PC-3 (cell line): Measurements from ENCODE around the gene BRME1. TPM values are rescaled to one million over a fixed set of nuclear protein-coding genes. Genes with fewer than 3 reads are reported as not detected.
A peak's percentile ranks its signal among the peaks of the same experiment; 100 is the strongest.

Source experiments
- ATAC-seq: fragments of 200-7000 bp; cut with Tn5 transposase; 2 replicates; pipeline ENCODE4 v1.9.1; 2020; ENCODE audit warnings: mild to moderate bottlenecking, moderate library complexity
- BruUV-seq: library from RNA; stranded (reverse); fragments of 400-500 nt; replicated peaks from 2 replicates; lab custom pipeline; 2021; lab: Mats Ljungman, UMichigan
- CTCF ChIA-PET: fragments of 300-600 bp; sonication (Branson Sonifier 250); formaldehyde crosslinking; loops from one replicate; lab custom pipeline; 2022; ENCODE audit warnings: antibody characterized with exemption; lab: Charles Lee
- POLR2A ChIA-PET: fragments of 300-600 bp; sonication (Branson Sonifier 250); formaldehyde crosslinking; loops from one replicate; lab custom pipeline; 2022; ENCODE audit warnings: antibody characterized with exemption; ENCODE audit not compliant: unreplicated experiment; lab: Charles Lee
- DNase-seq: peaks from one replicate; pipeline ENCODE4 v3.0.0-alpha.2; 2015
- H2AFZ ChIP-seq: fragments of 300-600 bp; sonication (generic); 2 replicates; pipeline ENCODE4 v1.6.0; 2016; ENCODE audit warnings: antibody characterized with exemption, low read length
- H3F3A ChIP-seq: fragments of 300-600 bp; sonication (generic); one replicate; pipeline ENCODE4 v1.6.0; 2017; ENCODE audit warnings: antibody characterized with exemption, low read length, control low read depth, mild to moderate bottlenecking; ENCODE audit not compliant: unreplicated experiment
- H3K27ac ChIP-seq: fragments of 300-600 bp; sonication (generic); 2 replicates; pipeline ENCODE4 v1.5.1; 2016; ENCODE audit warnings: mild to moderate bottlenecking, low read length
- H3K27me3 ChIP-seq: fragments of 300-600 bp; sonication (generic); 2 replicates; pipeline ENCODE4 v1.6.1; 2016; ENCODE audit warnings: low read length, mixed read lengths
- H3K36me3 ChIP-seq: fragments of 300-600 bp; sonication (generic); 2 replicates; pipeline ENCODE4 v1.6.1; 2016; ENCODE audit warnings: low read depth, mixed run types, low read length, mixed read lengths
- H3K4me1 ChIP-seq: fragments of 300-600 bp; sonication (generic); 2 replicates; pipeline ENCODE4 v1.5.1; 2016; ENCODE audit warnings: low read length; ENCODE audit not compliant: insufficient read depth
- H3K4me2 ChIP-seq: fragments of 300-600 bp; sonication (generic); 2 replicates; pipeline ENCODE4 v1.6.0; 2016; ENCODE audit warnings: low read length
- H3K4me3 ChIP-seq: fragments of 300-600 bp; sonication (generic); 2 replicates; pipeline ENCODE4 v1.5.1; 2016; ENCODE audit warnings: mild to moderate bottlenecking, low read length, mixed read lengths
- H3K79me2 ChIP-seq: fragments of 300-600 bp; sonication (generic); 2 replicates; pipeline ENCODE4 v1.6.1; 2017; ENCODE audit warnings: low read length, mixed read lengths
- H3K9ac ChIP-seq: fragments of 300-600 bp; sonication (generic); 2 replicates; pipeline ENCODE4 v1.6.0; 2016; ENCODE audit warnings: mild to moderate bottlenecking, low read length
- H3K9me2 ChIP-seq: fragments of 300-600 bp; sonication (generic); replicated peaks from 2 replicates; pipeline ENCODE4 v1.6.1; 2016; ENCODE audit warnings: mixed run types, low read length, mixed read lengths
- H3K9me3 ChIP-seq: fragments of 300-600 bp; sonication (generic); 2 replicates; pipeline ENCODE4 v1.6.1; 2016; ENCODE audit warnings: low read length, mixed read lengths
- H4K20me1 ChIP-seq: fragments of 300-600 bp; sonication (generic); 2 replicates; pipeline ENCODE4 v1.6.1; 2016; ENCODE audit warnings: low read length, mixed read lengths
- EZH2 ChIP-seq: fragments of 300-600 bp; sonication (generic); IDR thresholded peaks from one replicate; pipeline ENCODE4 v1.6.1; 2017; ENCODE audit warnings: antibody characterized with exemption, mild to moderate bottlenecking, low read length; ENCODE audit not compliant: unreplicated experiment
- EZH2phosphoT487 ChIP-seq: fragments of 300-600 bp; sonication (generic); IDR thresholded peaks from 2 replicates; pipeline ENCODE4 v1.6.1; 2018; ENCODE audit warnings: mild to moderate bottlenecking, antibody characterized with exemption, low read length, borderline replicate concordance
- intact Hi-C: fragments of 100-400 bp; cut with micrococcal nuclease; formaldehyde crosslinking; loops from 2 replicates; pipeline ENCODE4 v1.9.0; 2023
- total RNA-seq: library from RNA; depleted of rRNA; stranded (reverse); fragments of >200 nt; gene quantifications from 2 replicates; pipeline ENCODE4 v1.2.3, GENCODE V29; 2014
- TF ChIP-seq, protein P1 (sequence below): fragments of 300-600 bp; sonication (generic); conservative IDR thresholded peaks from 2 replicates; pipeline ENCODE4 v1.5.1; 2017; ENCODE audit warnings: antibody characterized with exemption, low read depth, mild to moderate bottlenecking, low read length

BRME1 gene
- total RNA-seq, 1 experiment from 2014 or later, result 6.0 TPM

DNA sequence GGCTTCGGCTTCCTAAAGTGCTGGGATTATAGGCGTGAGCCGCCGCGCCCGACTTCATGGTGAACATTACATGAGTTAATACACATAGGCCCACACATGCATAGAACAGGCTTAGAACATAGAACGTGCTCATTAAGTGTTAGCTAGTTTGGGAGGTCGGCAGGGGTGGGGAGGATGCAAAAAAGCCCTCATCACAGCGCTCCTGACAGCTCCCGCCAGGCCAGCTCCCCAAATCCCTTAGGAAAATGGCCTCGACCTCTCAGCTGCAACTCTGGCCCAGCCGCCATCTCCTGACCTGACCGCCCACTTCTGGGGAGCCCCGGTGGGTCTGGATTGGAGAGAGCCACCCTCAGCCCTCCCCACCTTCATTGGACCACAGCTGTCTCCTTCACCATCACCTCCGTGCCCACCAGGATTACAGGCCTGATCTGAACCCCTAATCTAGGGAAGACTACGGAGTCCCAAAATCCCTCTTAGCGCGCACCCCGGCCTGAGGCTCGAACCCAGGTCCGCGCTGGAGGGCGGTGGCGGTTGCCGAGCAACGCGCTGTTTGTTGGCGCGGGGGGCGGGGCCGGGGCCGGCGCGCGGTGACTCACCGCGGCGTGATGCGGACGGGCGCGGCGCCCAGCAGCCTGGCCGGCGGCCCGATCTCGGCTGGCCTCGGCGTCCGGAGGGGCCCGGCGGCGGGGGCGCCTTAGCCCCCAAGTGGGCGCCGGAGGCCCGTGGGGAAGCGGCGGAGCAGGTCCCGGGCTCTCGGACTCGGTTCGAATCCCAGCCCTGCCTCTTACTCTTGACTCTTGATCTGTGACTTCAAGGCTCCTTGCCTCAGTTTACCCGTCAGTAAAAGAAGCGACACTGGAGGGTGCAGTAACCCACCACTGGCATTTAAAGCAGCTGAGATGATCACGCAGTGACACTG, 55.7 kb downstream of the BRME1 start:
- CTCF ChIA-PET, result no interaction called here
- Histone ChIP-seq H3K4me2 (peak overlapping the region; percentile 79), H3K27me3 (no peaks in the 10 kb centered on the region), H3K9ac (peak overlapping the region; percentile 92), H3K4me1 (peaks cover 79% of the 10 kb centered on the region), H3K79me2 (peaks cover 23% of the 10 kb centered on the region), H3K36me3 (no peaks in the 10 kb centered on the region), H3K9me2 (no peaks in the 10 kb centered on the region), H4K20me1 (no peaks in the 10 kb centered on the region), H2AFZ (peak overlapping the region; percentile 48), H3F3A (peaks cover 10% of the 10 kb centered on the region), H3K9me3 (no peaks in the 10 kb centered on the region), H3K4me3 (peak overlapping the region; percentile 60), H3K27ac (peak overlapping the region; percentile 97)
- ATAC-seq (peak; percentile 4), DNase-seq (peak; percentile 89)
- POLR2A ChIA-PET, result interaction anchor here (0.6 to 1.3 kb wide), 3 partner anchors 12 to 696 kb away, joined by 3 to 5 read pairs (median 5); partner anchors contain the start of gene ZSWIM4
- BruUV-seq, result no TSS peak
- intact Hi-C loops, result loop anchor here (2.0 kb wide), 1 partner anchor 13 kb away; no protein-coding TSS in a partner anchor
- TF ChIP-seq, protein P1, sequence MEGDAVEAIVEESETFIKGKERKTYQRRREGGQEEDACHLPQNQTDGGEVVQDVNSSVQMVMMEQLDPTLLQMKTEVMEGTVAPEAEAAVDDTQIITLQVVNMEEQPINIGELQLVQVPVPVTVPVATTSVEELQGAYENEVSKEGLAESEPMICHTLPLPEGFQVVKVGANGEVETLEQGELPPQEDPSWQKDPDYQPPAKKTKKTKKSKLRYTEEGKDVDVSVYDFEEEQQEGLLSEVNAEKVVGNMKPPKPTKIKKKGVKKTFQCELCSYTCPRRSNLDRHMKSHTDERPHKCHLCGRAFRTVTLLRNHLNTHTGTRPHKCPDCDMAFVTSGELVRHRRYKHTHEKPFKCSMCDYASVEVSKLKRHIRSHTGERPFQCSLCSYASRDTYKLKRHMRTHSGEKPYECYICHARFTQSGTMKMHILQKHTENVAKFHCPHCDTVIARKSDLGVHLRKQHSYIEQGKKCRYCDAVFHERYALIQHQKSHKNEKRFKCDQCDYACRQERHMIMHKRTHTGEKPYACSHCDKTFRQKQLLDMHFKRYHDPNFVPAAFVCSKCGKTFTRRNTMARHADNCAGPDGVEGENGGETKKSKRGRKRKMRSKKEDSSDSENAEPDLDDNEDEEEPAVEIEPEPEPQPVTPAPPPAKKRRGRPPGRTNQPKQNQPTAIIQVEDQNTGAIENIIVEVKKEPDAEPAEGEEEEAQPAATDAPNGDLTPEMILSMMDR, result no peak
- TF ChIP-seq EZH2, result no peak
- TF ChIP-seq EZH2phosphoT487, result no peak

DNA sequence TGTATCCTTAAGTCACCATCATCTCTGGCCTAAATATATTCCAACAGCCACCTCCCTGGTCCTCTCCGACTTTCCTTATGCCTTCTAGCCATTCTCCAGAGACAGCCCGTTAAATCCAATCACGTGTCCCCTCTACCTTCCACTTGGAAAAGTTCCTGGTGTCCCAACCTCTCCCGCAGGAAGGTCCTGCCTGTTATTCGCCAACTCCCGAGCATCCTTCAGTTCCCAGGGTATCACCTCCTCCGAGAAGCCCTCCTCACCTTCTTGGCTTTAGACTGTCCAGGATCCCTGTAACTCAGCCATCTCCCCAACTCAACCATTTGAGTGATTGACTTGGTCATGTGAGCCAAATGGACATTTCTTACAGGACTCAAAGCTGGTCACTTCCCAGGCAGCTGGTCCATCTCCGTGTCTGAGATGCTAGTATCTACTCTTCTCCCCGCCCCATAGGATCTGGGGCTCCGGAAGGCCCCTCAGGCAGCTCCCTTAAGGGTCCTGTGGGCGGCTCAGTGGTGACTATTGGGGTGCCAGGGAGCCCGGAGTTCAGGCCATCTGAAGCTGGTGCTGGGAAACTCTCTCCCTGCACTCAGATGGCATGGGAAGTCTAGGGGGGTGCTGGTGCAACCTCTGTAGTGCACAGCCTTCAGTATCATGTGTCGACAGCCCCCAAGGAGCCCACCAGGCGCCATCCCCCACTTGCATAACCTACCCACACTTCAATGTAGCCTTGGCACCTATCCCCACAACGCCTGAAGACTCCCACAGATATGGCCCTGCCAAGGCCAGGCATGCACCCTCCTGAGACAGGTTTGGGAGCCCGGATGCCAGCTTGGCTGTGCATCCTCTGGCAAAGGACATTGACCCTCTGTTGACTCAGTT, 56.9 kb downstream of the BRME1 start:
- intact Hi-C loops, result no loop called here
- no peak overlapping the region for H3K4me2 ChIP-seq
- peaks cover 26% of the 10 kb centered on the region for H3K79me2 ChIP-seq
- no peaks in the 10 kb centered on the region for H3K9me3 ChIP-seq
- ATAC-seq (no peak), DNase-seq (peak; percentile 25)
- H3K9ac ChIP-seq, result peak overlapping the region; percentile 97
- H3K27ac ChIP-seq, result peak overlapping the region; percentile 99
- H3K4me1 ChIP-seq, result peaks cover 78% of the 10 kb centered on the region
- no peak overlapping the region for H2AFZ ChIP-seq
- no peaks in the 10 kb centered on the region for H3K27me3 ChIP-seq
- CTCF ChIA-PET, result no interaction called here
- peaks cover 10% of the 10 kb centered on the region for H3F3A ChIP-seq
- no peaks in the 10 kb centered on the region for H3K9me2 ChIP-seq
- H3K4me3 ChIP-seq, result no peak overlapping the region
- H4K20me1 ChIP-seq, result no peaks in the 10 kb centered on the region
- TF ChIP-seq EZH2phosphoT487 (no peak), EZH2 (no peak)
- TF ChIP-seq, protein P1, result no peak
- POLR2A ChIA-PET, result interaction anchor here (0.5 to 1.0 kb wide), 3 partner anchors 9 to 817 kb away, joined by 4 to 29 read pairs (median 7); no protein-coding TSS in a partner anchor
- BruUV-seq, result no TSS peak
- H3K36me3 ChIP-seq, result no peaks in the 10 kb centered on the region
